SK-N-MC (cell line): ENCODE data around the gene MMP14.

Source experiments
- EZH2 ChIP-seq: fragments of 200-600 bp; sonication (generic); IDR thresholded peaks from one replicate; pipeline ENCODE4 v1.6.1; 2017; ENCODE audit warnings: antibody characterized with exemption
- FOXP2 ChIP-seq: optimal IDR thresholded peaks from 2 replicates; pipeline ENCODE3; 2011; ENCODE audit warnings: mild to moderate bottlenecking, moderate library complexity; ENCODE audit not compliant: insufficient read depth; ENCODE audit errors: extremely low read length, control extremely low read depth
- POLR2AphosphoS5 ChIP-seq: IDR thresholded peaks from 2 replicates; pipeline ENCODE4 v1.6.1; 2012; ENCODE audit warnings: mild to moderate bottlenecking, low read depth, low read length, borderline replicate concordance

GRCh38 chr14:22886500-22887259 lies 50.3 kb downstream of the MMP14 start:
- no peak for TF ChIP-seq EZH2
- TF ChIP-seq POLR2AphosphoS5: no peak
- TF ChIP-seq FOXP2: no peak
